Chondrocyte (in vitro differentiated cells): ENCODE data around the gene OBP2B. TPM values are rescaled to one million over a fixed set of nuclear protein-coding genes. Genes with fewer than 3 reads are reported as not detected.

Experiments used
- DNase-seq: peaks from one replicate; pipeline ENCODE4 v3.0.0; 2021; ENCODE audit warnings: mixed read lengths, low spot score
- H3K27ac Mint-ChIP-seq: one replicate; pipeline ENCODE4 v1.8.0; 2021; ENCODE audit warnings: mild to moderate bottlenecking, moderate library complexity, mixed read lengths; ENCODE audit not compliant: unreplicated experiment
- H3K27me3 Mint-ChIP-seq: 2 replicates; pipeline ENCODE4 v1.8.0; 2021; ENCODE audit warnings: low read depth, mixed read lengths
- H3K36me3 Mint-ChIP-seq: 2 replicates; pipeline ENCODE4 v1.8.0; 2021; ENCODE audit warnings: low read depth, mixed read lengths
- H3K4me1 Mint-ChIP-seq: 2 replicates; pipeline ENCODE4 v1.8.0; 2021; ENCODE audit warnings: low read depth, mild to moderate bottlenecking, mixed read lengths
- H3K4me3 Mint-ChIP-seq: one replicate; pipeline ENCODE4 v1.8.0; 2021; ENCODE audit warnings: mild to moderate bottlenecking, moderate library complexity, mixed read lengths; ENCODE audit not compliant: unreplicated experiment
- H3K9me3 Mint-ChIP-seq: 2 replicates; pipeline ENCODE4 v1.8.0; 2021; ENCODE audit warnings: low read depth, mixed read lengths
- total RNA-seq: library from RNA; stranded (reverse); gene quantifications from 3 replicates; pipeline ENCODE4 v1.2.1, GENCODE V29; 2021
- TF ChIP-seq, protein P1 (sequence below): fragments of 200-600 bp; sonication (generic); IDR thresholded peaks from 2 replicates; pipeline ENCODE4 v1.5.0; 2021; ENCODE audit warnings: antibody characterized with exemption, mild to moderate bottlenecking, moderate library complexity

The OBP2B gene
- total RNA-seq, 1 donor from 2014 or later: not detected

DNA sequence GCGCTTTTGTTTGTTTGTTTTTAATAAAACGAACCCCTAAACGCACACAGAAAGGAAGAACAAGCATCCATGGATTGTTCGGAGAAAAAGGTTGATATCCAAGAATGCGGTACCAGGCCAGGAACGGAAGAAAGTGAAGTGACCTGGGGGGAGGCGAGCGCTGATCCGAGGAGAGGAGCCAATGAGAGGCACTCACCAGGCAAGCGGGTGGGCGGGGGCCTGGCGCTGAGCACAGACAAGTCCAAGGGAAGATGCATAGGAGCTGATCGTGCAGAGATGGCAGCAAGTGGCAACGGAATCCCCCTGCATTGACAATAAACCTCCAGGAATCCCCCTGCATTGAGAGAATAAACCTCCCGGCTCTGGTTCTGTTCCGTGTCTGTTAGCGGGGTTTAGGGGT, 8.4 kb downstream of the OBP2B start:
- no peak overlapping the region for H3K4me3 Mint-ChIP-seq
- peaks cover 50% of the 10 kb centered on the region for H3K27me3 Mint-ChIP-seq
- no peak for DNase-seq
- H3K4me1 Mint-ChIP-seq: no peaks in the 10 kb centered on the region
- no peaks in the 10 kb centered on the region for H3K36me3 Mint-ChIP-seq
- H3K27ac Mint-ChIP-seq: no peak overlapping the region
- TF ChIP-seq, protein P1, sequence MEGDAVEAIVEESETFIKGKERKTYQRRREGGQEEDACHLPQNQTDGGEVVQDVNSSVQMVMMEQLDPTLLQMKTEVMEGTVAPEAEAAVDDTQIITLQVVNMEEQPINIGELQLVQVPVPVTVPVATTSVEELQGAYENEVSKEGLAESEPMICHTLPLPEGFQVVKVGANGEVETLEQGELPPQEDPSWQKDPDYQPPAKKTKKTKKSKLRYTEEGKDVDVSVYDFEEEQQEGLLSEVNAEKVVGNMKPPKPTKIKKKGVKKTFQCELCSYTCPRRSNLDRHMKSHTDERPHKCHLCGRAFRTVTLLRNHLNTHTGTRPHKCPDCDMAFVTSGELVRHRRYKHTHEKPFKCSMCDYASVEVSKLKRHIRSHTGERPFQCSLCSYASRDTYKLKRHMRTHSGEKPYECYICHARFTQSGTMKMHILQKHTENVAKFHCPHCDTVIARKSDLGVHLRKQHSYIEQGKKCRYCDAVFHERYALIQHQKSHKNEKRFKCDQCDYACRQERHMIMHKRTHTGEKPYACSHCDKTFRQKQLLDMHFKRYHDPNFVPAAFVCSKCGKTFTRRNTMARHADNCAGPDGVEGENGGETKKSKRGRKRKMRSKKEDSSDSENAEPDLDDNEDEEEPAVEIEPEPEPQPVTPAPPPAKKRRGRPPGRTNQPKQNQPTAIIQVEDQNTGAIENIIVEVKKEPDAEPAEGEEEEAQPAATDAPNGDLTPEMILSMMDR: no peak
- no peaks in the 10 kb centered on the region for H3K9me3 Mint-ChIP-seq

DNA sequence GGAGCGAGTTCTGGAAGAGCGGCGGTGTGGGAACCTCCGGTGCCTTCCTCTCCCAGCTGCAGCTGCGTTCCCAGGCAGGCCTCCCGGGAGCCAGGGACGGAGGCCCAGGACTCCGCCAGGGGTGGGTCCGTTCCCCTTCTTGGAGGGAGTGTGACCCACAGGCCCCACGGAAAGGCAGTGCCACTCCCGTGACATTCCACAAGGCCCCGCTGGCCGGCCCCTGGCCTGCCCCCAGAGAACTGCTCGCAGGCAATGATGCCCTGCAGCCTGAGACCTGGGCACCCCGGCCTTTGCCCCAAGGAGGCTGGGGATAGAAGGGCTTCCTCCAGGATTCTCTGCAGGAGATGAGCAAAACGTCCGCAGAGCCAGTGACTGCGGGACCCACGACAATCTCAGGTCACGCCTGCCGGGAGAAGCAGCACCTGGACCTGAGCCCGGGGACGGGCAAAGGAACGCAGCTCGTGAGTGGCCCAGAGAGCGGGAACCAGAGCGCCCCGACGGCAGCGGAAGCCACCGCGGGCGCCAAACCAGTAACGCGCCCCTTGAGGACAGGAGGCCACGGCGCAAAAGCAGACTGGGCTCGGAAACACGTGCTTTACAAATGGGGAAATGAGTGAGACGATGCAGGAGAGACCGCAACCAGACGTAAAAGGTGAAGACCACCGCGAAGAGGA, 9.3 kb downstream of the OBP2B start:
- H3K27ac Mint-ChIP-seq: no peak overlapping the region
- H3K4me3 Mint-ChIP-seq: no peak overlapping the region
- peaks cover 51% of the 10 kb centered on the region for H3K27me3 Mint-ChIP-seq
- TF ChIP-seq, protein P1: no peak
- H3K36me3 Mint-ChIP-seq: peaks cover 1% of the 10 kb centered on the region
- H3K9me3 Mint-ChIP-seq: peaks cover 5% of the 10 kb centered on the region
- DNase-seq: no peak
- H3K4me1 Mint-ChIP-seq: no peaks in the 10 kb centered on the region

DNA sequence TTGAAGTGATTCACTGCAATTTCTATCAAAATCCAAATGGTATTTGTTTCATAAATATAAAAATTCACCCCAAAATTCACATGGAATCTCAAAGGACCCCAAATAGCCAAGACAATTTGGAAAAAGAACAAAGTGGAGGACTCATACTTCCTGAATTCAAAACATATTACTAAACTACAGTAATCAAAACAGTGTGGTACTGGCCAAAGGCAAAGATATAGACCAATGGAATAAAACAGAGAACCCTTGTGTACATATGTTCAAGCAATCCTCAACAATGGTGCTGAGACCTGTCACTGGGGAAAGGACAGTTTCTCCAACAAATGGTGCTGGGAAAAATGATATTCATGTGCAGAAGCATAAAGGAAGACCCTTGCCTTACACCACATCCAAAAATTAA, 14.0 kb downstream of the OBP2B start:
- Mint-ChIP-seq H3K9me3 (peaks cover 5% of the 10 kb centered on the region), H3K36me3 (peaks cover 4% of the 10 kb centered on the region), H3K27me3 (peaks cover 40% of the 10 kb centered on the region), H3K4me1 (no peaks in the 10 kb centered on the region), H3K4me3 (no peak overlapping the region), H3K27ac (no peak overlapping the region)
- TF ChIP-seq, protein P1: no peak
- DNase-seq: no peak

DNA sequence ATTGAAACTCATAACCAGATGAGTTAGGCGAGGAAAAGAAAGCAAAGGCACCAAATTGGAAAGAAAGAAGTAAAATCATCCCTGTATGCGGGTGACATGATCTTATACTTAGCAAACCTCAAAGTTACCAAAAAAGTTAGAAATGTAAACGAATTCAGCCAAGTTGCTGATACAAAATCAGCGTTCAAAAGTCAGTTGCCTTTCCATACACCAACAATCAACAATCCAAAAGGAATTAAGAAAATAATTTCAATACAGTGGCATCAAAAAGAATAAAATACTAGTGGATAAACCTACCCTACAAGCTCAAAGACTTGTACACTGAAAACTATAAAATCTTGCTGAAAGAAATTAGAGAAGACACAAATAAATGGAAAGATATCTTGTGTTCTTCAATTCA, 14.5 kb downstream of the OBP2B start:
- TF ChIP-seq, protein P1: no peak
- peaks cover 4% of the 10 kb centered on the region for H3K36me3 Mint-ChIP-seq
- no peak overlapping the region for H3K4me3 Mint-ChIP-seq
- no peak for DNase-seq
- peaks cover 39% of the 10 kb centered on the region for H3K27me3 Mint-ChIP-seq
- peaks cover 5% of the 10 kb centered on the region for H3K9me3 Mint-ChIP-seq
- H3K4me1 Mint-ChIP-seq: no peaks in the 10 kb centered on the region
- H3K27ac Mint-ChIP-seq: no peak overlapping the region

DNA sequence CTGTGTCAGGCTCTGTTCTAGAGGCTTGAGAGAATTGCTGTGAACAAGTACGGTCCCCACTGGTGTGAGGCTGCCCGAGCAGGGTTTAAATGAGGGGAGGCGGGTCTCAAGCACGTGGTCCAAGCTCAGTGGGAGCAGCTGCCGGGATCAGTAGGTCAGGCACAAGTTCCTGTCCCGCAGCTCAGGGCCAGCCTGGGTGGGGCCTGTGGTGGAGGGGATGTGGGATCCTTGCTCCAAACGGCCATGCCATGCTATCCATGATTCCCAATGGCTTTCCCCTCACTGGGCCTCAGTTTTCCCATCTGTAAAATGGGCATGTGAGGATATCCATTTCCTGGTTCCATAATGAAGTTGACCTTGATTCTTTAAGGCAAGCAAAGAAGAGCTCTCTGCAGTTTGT, 17.1 kb downstream of the OBP2B start:
- Mint-ChIP-seq H3K9me3 (peaks cover 5% of the 10 kb centered on the region), H3K36me3 (peaks cover 4% of the 10 kb centered on the region), H3K4me3 (no peak overlapping the region), H3K27ac (no peak overlapping the region), H3K4me1 (no peaks in the 10 kb centered on the region), H3K27me3 (peaks cover 52% of the 10 kb centered on the region)
- DNase-seq: no peak
- TF ChIP-seq, protein P1: no peak
